OCI-LY1 (cell line): ENCODE results near the gene OGFOD3.

Experiments used
- H2AFZ ChIP-seq: fragments of 200-600 bp; sonication (generic), shearing (Covaris generic); 2 replicates; pipeline ENCODE4 v1.6.0; 2014; ENCODE audit warnings: antibody characterized with exemption, mild to moderate bottlenecking, low read length
- H3F3A ChIP-seq: fragments of 200-600 bp; sonication (generic), shearing (Covaris generic); 2 replicates; pipeline ENCODE4 v1.6.0; 2014; ENCODE audit warnings: mild to moderate bottlenecking, antibody characterized with exemption, low read length, moderate library complexity; ENCODE audit not compliant: insufficient read depth
- H3K27ac ChIP-seq: fragments of 200-600 bp; sonication (generic); 2 replicates; pipeline ENCODE4 v1.5.1; 2014; ENCODE audit warnings: low read length, mixed run types, mild to moderate bottlenecking, low read depth; ENCODE audit not compliant: poor library complexity, severe bottlenecking
- H3K27me3 ChIP-seq: fragments of 200-600 bp; sonication (generic); 2 replicates; pipeline ENCODE4 v1.6.0; 2014; ENCODE audit warnings: antibody characterized with exemption, mild to moderate bottlenecking, low read length, moderate library complexity; ENCODE audit not compliant: insufficient read depth
- H3K36me3 ChIP-seq: fragments of 200-600 bp; sonication (generic); 2 replicates; pipeline ENCODE4 v1.6.1; 2014; ENCODE audit warnings: mild to moderate bottlenecking, antibody characterized with exemption, low read length, moderate library complexity, mixed read lengths; ENCODE audit not compliant: insufficient read depth
- H3K4me1 ChIP-seq: fragments of 200-600 bp; sonication (generic); 2 replicates; pipeline ENCODE4 v1.5.1; 2014; ENCODE audit warnings: mild to moderate bottlenecking, low read length, moderate library complexity; ENCODE audit not compliant: insufficient read depth, severe bottlenecking
- H3K4me2 ChIP-seq: fragments of 200-600 bp; sonication (generic), shearing (Covaris generic); 2 replicates; pipeline ENCODE4 v1.6.1; 2014; ENCODE audit warnings: low read length
- H3K4me3 ChIP-seq: fragments of 200-600 bp; sonication (generic); 2 replicates; pipeline ENCODE4 v1.5.1; 2014; ENCODE audit warnings: low read length, low read depth, mild to moderate bottlenecking, mixed read lengths; ENCODE audit not compliant: poor library complexity, severe bottlenecking
- H3K79me2 ChIP-seq: fragments of 200-600 bp; shearing (Covaris generic); 2 replicates; pipeline ENCODE4 v1.6.1; 2016; ENCODE audit warnings: mixed run types, low read length, mixed read lengths; ENCODE audit not compliant: insufficient read depth
- H3K9ac ChIP-seq: fragments of 200-600 bp; sonication (generic), shearing (Covaris generic); 2 replicates; pipeline ENCODE4 v1.6.1; 2014; ENCODE audit warnings: mild to moderate bottlenecking, low read length, mixed read lengths
- H3K9me2 ChIP-seq: fragments of 200-600 bp; sonication (generic), shearing (Covaris generic); 2 replicates; pipeline ENCODE4 v1.6.1; 2014; ENCODE audit warnings: low read depth, mild to moderate bottlenecking, low read length, mixed read lengths
- H3K9me3 ChIP-seq: fragments of 200-600 bp; shearing (Covaris generic); 2 replicates; pipeline ENCODE4 v1.6.1; 2014; ENCODE audit warnings: low read length, mixed read lengths
- H4K20me1 ChIP-seq: fragments of 200-600 bp; sonication (generic), shearing (Covaris generic); 2 replicates; pipeline ENCODE4 v1.6.0; 2016; ENCODE audit warnings: mild to moderate bottlenecking, low read length; ENCODE audit not compliant: insufficient read depth
- EZH2 ChIP-seq: fragments of 200-600 bp; sonication (generic), shearing (Covaris generic); IDR thresholded peaks from 2 replicates; pipeline ENCODE4 v1.8.0; 2017; ENCODE audit warnings: borderline replicate concordance, mixed run types, mild to moderate bottlenecking, antibody characterized with exemption, low read length, moderate library complexity, mixed read lengths
- TF ChIP-seq, protein P1 (sequence below): fragments of 200-600 bp; sonication (generic), shearing (Covaris generic); IDR thresholded peaks from 2 replicates; pipeline ENCODE4 v1.5.1; 2017; ENCODE audit warnings: mild to moderate bottlenecking, antibody characterized with exemption, low read length, moderate library complexity, mixed read lengths

OGFOD3 gene

DNA sequence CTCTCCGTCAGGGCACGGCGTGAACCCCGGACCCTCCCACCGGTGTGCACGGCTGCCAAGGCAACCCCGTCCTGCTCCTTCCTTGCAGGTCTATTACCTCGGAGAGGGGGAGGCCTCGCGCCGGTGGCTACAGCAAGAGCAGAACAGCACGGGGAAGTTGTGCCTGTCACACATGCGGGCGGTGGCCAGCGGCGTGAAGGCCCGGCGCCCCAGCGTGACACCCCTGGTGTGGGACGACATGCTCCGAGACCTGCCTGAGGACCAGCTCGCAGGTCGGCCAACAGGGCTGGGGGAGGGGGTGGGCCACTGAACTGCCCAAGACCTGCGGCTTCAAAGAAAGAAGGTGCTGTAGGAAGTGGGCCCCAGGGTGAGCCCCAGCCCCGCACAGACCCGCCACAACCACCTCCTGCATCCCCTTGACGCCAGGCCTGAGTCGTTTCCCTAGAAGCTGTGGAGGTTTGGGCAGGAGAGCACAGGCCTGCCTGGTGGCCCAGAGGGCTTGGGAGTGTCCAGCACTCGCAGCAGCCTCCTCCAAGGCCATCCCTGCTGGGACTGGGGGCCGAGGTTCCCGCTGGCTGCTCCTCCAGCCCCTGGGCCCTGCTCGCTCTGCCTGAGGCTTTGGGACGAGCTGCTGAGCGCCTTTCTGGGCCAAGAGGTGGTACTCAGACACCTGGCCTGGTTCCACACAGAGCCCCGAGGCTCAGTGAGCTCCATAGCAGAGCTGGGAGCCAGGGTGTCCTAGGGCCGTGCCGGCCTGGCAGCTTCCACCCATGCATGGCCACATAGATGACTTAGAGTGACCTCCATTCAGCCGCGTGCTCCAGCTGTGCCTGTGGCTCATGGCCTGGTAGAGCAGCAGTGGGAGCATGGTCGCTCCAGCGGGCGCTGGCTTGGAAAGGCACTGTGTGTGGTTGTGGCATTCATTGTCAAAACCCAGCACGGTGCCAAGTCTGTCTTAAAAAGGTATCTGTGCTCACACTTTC, 17.5 kb upstream of the OGFOD3 start:
- no peak overlapping the region for H3K27ac ChIP-seq
- H3K4me1 ChIP-seq = peaks cover 22% of the 10 kb centered on the region
- H3K79me2 ChIP-seq = no peaks in the 10 kb centered on the region
- H3K36me3 ChIP-seq = peaks cover 16% of the 10 kb centered on the region; the same call in 1 of the 2 replicates
- no peaks in the 10 kb centered on the region for H3K9me2 ChIP-seq
- no peak overlapping the region for H2AFZ ChIP-seq
- no peaks in the 10 kb centered on the region for H3K9me3 ChIP-seq
- H3K4me3 ChIP-seq = no peak overlapping the region
- no peaks in the 10 kb centered on the region for H3K27me3 ChIP-seq
- no peak for TF ChIP-seq EZH2
- TF ChIP-seq, protein P1, sequence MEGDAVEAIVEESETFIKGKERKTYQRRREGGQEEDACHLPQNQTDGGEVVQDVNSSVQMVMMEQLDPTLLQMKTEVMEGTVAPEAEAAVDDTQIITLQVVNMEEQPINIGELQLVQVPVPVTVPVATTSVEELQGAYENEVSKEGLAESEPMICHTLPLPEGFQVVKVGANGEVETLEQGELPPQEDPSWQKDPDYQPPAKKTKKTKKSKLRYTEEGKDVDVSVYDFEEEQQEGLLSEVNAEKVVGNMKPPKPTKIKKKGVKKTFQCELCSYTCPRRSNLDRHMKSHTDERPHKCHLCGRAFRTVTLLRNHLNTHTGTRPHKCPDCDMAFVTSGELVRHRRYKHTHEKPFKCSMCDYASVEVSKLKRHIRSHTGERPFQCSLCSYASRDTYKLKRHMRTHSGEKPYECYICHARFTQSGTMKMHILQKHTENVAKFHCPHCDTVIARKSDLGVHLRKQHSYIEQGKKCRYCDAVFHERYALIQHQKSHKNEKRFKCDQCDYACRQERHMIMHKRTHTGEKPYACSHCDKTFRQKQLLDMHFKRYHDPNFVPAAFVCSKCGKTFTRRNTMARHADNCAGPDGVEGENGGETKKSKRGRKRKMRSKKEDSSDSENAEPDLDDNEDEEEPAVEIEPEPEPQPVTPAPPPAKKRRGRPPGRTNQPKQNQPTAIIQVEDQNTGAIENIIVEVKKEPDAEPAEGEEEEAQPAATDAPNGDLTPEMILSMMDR = no peak
- H3K4me2 ChIP-seq = no peak overlapping the region
- 0 out of 2 replicates have a peak, but pooled peaks cover under 1% of the 10 kb centered on the region for H3F3A ChIP-seq
- no peak overlapping the region for H3K9ac ChIP-seq
- H4K20me1 ChIP-seq = no peaks in the 10 kb centered on the region

GRCh38 chr17:82435103-82435502, 16.7 kb upstream of the OGFOD3 start:
- H3K4me1 ChIP-seq = peaks cover 14% of the 10 kb centered on the region
- H3K4me2 ChIP-seq = no peak overlapping the region
- no peak overlapping the region for H3K27ac ChIP-seq
- H4K20me1 ChIP-seq = no peaks in the 10 kb centered on the region
- H3K4me3 ChIP-seq = no peak overlapping the region
- no peaks in the 10 kb centered on the region for H3K27me3 ChIP-seq
- no peaks in the 10 kb centered on the region for H3K9me2 ChIP-seq
- peaks cover 13% of the 10 kb centered on the region; the same call in 1 of the 2 replicates for H3K36me3 ChIP-seq
- TF ChIP-seq, protein P1 = no peak
- no peak for TF ChIP-seq EZH2
- no peak overlapping the region for H3K9ac ChIP-seq
- H3K9me3 ChIP-seq = no peaks in the 10 kb centered on the region
- H3F3A ChIP-seq = 0 out of 2 replicates have a peak, but pooled peaks cover 5% of the 10 kb centered on the region
- no peaks in the 10 kb centered on the region for H3K79me2 ChIP-seq
- no peak overlapping the region for H2AFZ ChIP-seq

- no peak overlapping the region for H3K9ac ChIP-seq
- H3K4me1 ChIP-seq = peaks cover 18% of the 10 kb centered on the region
- no peaks in the 10 kb centered on the region for H3K9me2 ChIP-seq
- H3K4me3 ChIP-seq = no peak overlapping the region
- no peaks in the 10 kb centered on the region for H3K27me3 ChIP-seq
- no peak overlapping the region for H3K4me2 ChIP-seq
- no peaks in the 10 kb centered on the region for H3K9me3 ChIP-seq
- no peaks in the 10 kb centered on the region for H3K79me2 ChIP-seq
- H3K27ac ChIP-seq = no peak overlapping the region
- H2AFZ ChIP-seq = no peak overlapping the region
- H4K20me1 ChIP-seq = no peaks in the 10 kb centered on the region
- H3K36me3 ChIP-seq = peaks cover 5% of the 10 kb centered on the region; the same call in 1 of the 2 replicates
- TF ChIP-seq EZH2 = no peak
- TF ChIP-seq, protein P1 = no peak
- H3F3A ChIP-seq = 0 out of 2 replicates have a peak, but pooled peaks cover 5% of the 10 kb centered on the region
Observed at GRCh38 chr17:82434216-82434565, 15.8 kb upstream of the OGFOD3 start.
